OCI-LY7 (cell line): ENCODE measurements around the gene CTNNA3.

Experiments
- EZH2phosphoT487 ChIP-seq: fragments of 200-600 bp; sonication (generic); IDR thresholded peaks from 2 replicates; pipeline ENCODE4 v1.6.1; 2018; ENCODE audit warnings: low read depth, borderline replicate concordance, mild to moderate bottlenecking, mixed run types, antibody characterized with exemption, low read length, moderate library complexity, mixed read lengths
- TF ChIP-seq, protein P1 (sequence below): fragments of 200-600 bp; sonication (generic); conservative IDR thresholded peaks from 2 replicates; pipeline ENCODE4 v1.5.1; 2014; ENCODE audit warnings: mild to moderate bottlenecking, antibody characterized with exemption, low read length, moderate library complexity, mixed read lengths

DNA sequence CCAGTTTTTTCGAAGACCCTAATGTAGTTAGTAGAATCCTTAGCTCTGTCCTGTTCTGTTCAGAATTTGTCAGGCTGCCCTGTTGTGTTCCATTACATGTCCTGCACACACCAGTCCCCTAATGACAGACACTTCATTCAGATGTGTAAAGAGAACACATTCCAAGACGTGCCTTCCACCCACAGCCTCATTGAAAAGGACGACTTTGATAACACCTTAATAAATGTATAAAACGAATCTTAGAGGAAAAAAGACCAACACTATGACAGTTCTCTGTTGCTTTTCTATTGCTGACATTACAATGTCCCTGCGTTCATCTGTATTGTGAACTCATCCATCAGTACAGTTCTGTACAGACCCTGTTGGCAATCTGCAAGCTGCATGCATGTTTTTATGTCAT lies 766.6 kb downstream of the CTNNA3 start:
- TF ChIP-seq, protein P1, sequence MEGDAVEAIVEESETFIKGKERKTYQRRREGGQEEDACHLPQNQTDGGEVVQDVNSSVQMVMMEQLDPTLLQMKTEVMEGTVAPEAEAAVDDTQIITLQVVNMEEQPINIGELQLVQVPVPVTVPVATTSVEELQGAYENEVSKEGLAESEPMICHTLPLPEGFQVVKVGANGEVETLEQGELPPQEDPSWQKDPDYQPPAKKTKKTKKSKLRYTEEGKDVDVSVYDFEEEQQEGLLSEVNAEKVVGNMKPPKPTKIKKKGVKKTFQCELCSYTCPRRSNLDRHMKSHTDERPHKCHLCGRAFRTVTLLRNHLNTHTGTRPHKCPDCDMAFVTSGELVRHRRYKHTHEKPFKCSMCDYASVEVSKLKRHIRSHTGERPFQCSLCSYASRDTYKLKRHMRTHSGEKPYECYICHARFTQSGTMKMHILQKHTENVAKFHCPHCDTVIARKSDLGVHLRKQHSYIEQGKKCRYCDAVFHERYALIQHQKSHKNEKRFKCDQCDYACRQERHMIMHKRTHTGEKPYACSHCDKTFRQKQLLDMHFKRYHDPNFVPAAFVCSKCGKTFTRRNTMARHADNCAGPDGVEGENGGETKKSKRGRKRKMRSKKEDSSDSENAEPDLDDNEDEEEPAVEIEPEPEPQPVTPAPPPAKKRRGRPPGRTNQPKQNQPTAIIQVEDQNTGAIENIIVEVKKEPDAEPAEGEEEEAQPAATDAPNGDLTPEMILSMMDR = no peak
- no peak for TF ChIP-seq EZH2phosphoT487
